GM15510 (cell line): ENCODE results near the gene TNIP2.

Experiments
- POLR2A ChIP-seq: IDR thresholded peaks from 3 replicates; pipeline ENCODE4 v1.6.1; 2011; ENCODE audit warnings: borderline replicate concordance; ENCODE audit not compliant: insufficient read length; ENCODE audit errors: extremely low read depth

Gene TNIP2

DNA sequence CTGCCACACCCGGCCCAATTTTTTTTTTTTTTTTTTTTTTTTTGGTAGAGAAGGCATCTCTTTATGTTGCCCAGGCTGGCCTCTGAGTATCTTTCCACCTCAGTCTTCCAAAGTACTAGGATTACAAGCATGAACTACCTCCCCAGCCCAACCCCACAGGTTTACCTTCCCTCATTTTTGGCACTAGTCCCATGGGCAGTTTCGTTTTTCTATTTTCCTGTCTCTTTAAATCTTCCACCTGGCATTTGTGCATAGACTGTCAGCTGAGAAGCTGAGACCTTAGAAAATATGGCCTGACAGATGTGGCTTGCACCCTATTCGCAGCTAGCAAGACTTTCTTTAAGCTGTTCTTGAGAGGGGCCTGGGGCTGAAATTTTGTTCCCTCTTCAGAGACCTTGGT is 27.9 kb downstream of the TNIP2 start:
- no peak for TF ChIP-seq POLR2A

DNA sequence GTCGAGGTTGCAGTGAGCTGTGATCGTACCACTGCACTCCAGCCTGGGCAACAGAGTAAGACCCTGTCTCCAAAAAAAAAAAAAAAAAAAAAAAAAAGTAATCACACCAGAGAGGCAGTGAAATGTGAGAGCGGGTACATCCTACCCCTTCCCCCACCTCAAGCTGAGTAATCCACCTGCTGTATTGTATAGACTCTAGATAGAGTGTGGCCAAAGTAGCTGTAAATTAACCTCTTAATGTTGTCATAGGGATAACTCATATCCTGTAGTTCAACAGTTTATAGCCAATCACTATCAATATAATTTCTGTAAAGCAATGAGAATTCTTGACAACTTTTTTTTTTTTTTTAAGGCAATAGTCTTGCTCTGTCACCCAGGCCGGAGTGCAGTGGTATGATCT is 30.8 kb downstream of the TNIP2 start:
- TF ChIP-seq POLR2A = no peak

DNA sequence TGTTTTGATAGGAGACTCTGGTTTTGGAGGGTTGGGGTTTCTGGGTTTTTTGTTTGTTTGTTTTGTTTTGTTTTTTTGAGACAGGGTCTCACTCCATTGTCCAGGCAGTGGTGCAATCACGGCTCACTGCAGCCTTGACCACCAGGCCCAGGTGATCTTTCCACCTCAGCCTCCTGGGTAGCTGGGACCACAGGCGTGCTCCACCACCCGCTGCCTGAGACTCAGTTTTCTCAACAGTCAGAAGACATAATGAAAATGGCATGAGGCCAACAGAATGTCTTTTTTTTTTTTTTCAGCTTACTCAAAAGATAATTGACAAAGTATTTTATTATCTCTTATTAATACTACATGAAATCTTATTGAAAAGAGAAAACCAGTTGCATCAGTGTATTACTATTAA is 32.4 kb downstream of the TNIP2 start:
- no peak for TF ChIP-seq POLR2A

DNA sequence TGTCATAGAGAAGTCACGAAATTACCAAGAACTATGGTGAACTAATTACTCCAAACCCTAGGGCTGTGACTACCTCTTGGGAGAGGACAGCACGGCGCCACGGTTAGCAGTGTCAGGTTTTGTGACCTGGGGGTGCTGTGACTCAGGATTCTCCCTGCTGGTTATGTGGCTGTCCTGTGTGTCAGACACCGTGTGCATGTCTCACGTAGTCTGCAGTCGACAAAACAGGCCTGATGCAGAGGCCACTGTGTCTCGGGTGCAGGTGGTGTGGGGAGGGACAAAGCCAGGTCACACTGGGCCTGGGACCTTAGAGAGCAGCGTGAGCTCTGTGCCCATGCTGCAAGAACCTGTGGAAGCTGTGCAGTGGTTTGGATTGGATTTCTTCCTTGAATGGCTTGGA is 34.1 kb downstream of the TNIP2 start:
- TF ChIP-seq POLR2A = no peak

DNA sequence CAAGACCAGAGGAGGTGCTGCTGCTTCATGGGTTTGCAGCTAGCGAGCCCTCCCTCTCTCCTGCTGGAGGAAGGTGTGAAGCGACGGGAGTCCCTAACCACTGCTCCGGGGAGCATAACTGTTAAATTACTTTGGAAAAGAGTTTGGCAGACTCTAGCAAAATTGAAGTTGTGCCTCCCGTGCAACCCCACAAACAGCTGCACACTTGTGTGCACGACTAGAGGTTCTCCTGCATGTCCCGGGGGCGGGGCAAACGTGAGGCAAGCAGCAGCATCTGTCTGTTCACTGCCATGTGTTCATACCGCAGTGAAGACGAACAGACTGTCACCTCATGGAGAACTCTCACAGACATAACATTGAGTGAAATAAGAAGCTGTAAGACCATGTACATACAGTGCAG is 34.5 kb downstream of the TNIP2 start:
- no peak for TF ChIP-seq POLR2A

DNA sequence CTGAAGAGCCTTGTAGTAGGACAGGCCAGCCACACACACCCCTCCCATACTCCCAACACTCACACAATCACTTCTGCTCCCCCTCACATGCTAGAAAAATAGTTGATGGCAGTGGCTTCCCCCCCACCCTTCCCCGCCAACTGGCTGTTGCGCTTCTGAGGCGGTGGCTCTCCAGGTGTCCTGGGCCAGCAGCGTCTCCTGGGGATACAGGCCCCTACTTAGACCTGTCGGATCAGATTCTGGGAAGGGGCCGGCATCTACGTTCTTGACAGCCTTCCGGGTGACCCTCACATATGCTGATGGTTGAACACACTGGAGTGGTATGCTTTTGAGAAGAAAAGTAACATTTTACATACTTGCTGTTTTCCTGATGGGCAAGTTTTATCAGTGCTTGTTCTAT is 39.9 kb downstream of the TNIP2 start:
- no peak for TF ChIP-seq POLR2A

DNA sequence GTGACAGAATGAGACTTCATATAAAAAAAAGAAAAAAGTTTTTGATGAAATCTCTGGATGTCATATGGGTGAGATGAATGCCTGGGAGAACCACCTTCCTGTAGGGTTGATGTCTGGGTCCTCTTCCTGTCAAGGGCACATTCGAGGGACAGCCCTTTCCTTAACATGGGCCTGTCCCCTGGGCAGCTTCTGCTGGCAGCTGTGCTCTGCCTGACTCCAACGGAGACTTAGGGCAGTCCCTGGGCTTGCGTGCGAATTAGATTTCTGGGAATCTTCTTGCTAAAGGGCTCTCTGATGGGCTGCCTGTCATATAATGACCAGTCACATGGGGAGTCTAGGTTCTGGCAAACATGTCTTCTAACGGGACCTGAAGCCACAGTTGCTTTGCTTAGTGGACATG is 40.7 kb downstream of the TNIP2 start:
- TF ChIP-seq POLR2A = no peak

DNA sequence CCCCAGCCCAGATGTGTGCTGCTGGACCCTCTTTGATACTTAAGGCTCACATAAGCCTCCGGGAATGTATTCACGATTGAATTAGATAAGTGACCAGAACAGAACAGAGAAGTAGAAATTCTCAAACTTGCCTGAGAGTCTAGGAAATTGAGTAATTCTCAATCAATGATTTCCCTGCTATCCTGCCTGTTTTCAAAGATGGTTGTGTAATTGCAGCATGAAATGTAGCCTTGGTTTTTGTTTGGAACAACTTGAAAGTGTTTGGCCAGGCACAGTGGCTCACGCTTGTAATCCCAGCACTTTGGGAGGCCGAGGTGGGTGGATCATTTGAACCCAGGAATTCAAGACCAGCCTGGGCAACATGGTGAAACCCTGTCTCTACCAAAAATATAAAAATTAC is 41.2 kb downstream of the TNIP2 start:
- no peak for TF ChIP-seq POLR2A

DNA sequence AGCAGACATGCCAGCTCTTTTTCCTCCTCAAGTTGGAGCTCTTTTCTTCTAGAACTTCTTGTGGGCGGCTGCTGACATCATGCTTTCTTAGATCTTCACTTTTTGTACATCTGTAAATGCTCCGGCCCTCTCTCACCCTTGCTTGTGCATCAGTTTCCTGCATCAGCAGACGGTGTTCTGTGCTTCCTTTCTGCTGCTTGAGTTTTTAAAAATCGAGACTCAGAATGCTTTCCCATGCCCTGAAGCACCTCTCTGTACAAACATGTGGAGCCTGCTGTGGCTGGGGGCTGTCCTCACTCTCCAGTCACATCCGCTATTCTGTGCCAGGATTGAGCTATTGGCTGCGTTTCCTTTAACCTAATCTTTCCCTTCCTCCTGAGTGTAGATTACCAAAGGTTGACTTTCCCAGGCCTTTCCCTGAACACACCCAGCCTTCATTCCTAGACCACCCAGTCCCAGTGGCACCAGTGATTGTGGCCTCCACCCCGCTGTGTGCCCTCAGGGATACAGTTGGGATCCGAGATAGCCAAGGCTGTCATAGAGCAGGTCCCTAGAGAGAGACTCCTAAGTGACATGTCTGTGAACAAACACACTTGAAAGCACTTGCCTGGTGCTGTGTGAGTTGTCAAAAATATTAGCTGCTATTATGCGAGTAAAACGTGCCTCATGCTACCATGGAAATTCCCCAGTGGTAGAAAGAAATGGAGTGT is 41.9 kb downstream of the TNIP2 start:
- TF ChIP-seq POLR2A = no peak

DNA sequence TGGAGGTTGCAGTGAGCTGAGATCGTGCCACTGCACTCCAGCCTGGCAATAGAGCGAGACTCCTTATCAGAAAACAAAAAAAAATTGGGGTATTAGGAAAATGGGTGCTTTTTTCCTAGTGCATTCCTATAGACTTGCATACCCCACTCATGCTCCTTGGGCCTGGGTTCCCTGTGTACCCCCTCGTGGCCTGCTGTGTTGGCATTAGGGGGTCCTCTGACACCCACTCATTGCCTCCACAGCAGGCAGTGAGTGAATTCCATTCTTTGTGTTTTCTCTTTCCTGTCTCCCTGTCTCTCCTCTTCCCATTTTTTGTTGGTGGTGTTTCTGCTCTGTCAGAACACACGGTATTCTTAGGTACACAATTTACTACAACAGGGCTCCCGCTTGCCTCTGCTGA is 42.8 kb downstream of the TNIP2 start:
- TF ChIP-seq POLR2A = no peak

DNA sequence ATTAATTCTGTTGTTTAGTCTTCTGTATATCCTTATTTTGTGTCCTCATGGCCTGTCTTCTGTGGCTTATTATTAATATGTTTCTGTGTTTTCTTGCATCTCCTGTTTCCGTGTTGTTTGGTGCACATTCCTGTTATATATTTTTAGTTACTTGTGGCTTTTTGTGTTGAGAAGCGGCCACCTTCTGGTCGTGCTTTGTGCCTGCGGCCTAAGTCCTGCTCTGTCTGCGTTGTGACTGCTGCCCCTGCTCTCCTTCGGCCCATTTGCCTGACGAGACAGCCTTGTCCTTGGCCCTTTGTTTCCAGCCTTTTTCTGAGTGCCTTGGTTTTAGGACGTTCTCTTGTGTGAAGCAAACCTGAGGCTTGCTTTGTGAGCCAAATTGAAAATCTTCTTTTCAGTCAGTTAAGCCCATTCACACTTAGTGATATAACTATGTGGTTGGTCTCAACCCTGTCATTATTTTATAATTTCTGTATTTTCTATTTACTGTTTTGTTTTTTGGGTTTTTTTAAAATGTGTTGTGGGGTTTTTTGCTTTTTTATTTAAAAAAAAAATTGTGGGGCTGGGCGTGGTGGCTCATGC is 43.8 kb downstream of the TNIP2 start:
- no peak for TF ChIP-seq POLR2A

DNA sequence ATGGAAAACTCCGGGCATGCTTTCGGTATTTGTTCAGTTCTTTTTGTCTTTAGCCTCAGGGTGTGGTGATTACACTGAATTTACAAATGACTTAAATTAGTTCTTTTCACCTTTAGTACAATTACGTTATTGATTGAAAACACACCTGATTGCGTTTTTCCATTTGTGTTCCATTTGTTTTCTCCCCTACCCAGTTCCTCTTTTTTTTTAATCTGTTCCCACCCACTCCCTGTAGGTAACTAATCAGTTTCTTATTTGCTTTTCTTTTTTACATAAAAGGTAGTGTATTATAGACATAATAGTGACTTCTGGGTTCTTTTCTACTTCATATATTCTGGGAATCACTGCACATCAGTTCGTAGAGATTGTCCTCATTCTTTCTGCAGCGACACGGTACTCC is 53.4 kb downstream of the TNIP2 start:
- TF ChIP-seq POLR2A = no peak

DNA sequence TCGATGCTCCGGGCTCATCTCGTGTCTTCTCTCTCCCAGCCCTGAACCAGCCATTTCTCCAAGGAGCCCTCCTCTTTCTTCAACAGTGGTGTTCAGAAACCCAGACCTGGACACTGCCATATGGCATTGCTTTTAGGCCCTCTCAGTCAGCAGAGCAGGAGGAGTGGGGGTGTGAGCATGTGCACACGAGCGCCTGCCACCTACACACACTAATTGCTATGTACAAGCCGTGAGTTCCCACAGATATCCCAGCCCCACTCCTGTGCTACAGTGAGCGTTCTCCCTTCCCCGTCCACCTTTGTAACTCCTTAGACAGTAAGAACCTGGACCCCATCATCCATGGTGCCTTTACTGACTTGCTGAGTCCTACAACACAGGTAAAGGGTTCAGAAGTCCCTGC is 53.8 kb downstream of the TNIP2 start:
- TF ChIP-seq POLR2A = no peak

DNA sequence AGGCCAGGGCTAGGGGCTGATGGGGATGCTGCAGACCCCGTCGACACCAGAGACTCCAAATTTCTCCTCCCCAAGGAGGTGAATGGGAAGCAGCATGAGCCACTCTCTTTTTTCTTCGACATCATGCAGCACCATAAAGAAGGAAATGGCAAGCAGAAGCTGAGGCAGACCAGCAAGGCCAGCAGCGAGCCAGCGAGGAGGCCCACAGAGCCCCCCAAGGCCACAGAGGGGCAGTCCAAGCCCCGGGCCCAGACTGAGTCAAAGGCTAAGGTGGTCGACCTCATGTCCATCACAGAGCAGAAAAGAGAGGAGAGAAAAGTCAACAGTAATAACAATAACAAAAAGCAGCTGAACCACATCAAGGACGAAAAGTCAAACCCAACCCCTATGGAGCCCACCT is 56.1 kb downstream of the TNIP2 start:
- no peak for TF ChIP-seq POLR2A

DNA sequence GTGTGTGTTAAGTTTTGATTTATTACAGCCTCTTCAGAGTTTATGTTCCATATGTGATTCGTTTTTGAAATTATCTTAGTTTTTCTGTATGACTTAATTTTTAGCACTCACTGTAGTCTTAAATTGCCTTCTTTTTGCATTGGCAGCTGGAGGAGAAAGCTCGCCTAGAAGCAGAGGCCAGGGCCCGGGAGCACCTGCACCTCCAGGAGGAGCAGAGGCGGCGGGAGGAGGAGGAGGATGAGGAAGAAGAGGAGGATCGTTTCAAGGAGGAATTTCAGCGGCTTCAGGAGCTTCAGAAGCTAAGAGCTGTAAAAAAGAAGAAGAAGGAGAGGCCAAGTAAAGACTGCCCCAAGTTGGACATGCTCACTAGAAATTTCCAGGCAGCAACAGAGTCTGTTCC is 56.6 kb downstream of the TNIP2 start:
- TF ChIP-seq POLR2A = no peak

DNA sequence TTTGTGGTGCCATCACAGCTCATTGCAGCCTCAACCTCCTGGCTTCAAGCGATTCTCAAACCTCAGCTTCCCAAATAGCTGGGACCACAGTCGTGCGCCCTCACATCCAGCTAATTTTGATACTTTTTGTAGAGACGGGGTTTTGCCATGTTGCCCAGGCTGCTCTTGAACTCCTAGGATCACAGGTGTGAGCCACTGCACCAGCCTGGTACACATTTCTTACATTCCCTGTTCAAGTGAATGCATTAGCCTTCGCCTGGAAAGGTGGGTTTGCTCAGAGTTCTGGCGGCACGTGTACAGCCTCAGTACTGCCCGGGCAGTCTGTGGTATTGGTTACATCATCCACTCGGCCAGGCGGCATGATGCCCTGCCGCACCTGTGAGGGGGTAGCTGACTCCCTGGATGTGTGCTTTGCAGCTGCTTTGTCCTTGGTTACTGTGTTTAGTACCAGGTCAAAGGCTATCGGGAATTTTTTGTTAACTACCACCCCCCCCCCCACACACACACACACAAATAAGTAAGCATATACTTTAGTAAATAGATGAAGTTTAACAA is 57.1 kb downstream of the TNIP2 start:
- no peak for TF ChIP-seq POLR2A

DNA sequence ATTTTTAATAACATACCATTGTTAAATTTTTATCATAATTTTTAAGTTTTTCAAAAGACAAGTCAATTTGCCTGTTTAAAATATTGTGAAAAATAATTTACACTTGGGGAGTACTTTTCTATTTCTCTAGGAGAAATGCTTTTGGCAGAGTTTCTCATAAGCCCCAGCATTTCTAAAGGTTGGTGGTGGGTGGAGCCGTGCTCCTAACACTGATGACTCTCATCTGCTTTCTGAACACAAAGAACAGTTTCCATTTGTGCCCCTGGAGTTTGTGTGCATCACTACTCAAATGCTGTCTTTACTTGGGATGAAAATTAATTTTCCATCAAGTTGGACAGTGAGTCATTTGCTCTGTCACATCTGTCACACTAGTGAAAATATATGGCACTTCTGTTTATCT is 57.6 kb downstream of the TNIP2 start:
- no peak for TF ChIP-seq POLR2A

DNA sequence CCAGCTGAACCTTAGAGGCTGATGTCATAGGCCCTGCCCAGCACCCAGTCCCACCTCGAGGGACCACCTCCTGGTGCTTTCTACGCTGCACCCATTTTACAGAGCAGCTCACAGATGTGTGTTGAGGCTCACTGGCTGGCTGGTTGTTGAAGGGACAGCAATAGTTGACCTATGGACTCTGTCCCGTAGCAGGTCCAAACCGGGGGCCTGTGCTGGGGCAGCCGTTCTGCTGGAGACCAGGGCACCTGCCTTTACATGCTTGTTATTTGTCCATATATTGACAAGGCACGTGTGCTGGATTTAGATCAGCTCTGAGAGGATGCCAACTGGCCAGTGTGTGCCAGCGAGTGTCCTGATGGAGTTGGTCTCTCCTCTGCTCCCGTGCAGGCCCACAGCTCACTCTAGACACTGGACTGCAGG is 58.1 kb downstream of the TNIP2 start:
- no peak for TF ChIP-seq POLR2A

DNA sequence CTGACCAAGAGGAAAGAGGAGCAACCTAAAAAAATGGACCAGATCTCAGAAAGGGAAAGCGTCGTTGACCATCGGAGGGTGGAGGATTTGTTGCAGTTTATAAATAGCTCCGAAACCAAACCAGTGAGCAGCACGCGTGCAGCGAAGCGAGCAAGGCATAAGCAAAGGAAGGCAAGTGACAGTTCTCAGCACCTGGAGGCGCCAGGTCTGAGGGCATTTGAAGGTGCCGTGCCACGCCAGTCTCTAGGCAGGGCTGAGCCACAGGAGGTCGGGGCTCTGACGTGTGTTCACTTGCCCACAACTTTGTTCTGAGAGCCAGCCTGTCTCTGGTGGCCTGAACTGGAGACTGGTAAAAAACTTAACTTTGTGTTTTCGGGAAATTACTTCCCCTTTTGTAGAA is 59.7 kb downstream of the TNIP2 start:
- TF ChIP-seq POLR2A = peak; percentile 26
